Neural cell (in vitro differentiated cells): ENCODE data around the gene BICD1.

ENCODE experiments used
- EP300 ChIP-seq: fragments of 450-650 bp; conservative IDR thresholded peaks from 2 replicates; pipeline ENCODE4 v1.6.1; 2014; ENCODE audit warnings: antibody characterized with exemption, mild to moderate bottlenecking, moderate library complexity; ENCODE audit not compliant: poor library complexity, severe bottlenecking
- EZH2 ChIP-seq: fragments of 200-600, 300-800 bp; shearing (Covaris generic), sonication (generic); IDR thresholded peaks from 2 replicates; pipeline ENCODE4 v1.6.1; 2014; ENCODE audit warnings: antibody characterized with exemption, low read length, borderline replicate concordance, mild to moderate bottlenecking; ENCODE audit not compliant: insufficient read depth, poor library complexity, severe bottlenecking
- MXI1 ChIP-seq: fragments of 450-650 bp; conservative IDR thresholded peaks from 2 replicates; pipeline ENCODE4 v1.6.1; 2014; ENCODE audit warnings: antibody characterized with exemption, mild to moderate bottlenecking; ENCODE audit not compliant: poor library complexity, severe bottlenecking
- POLR2AphosphoS5 ChIP-seq: IDR thresholded peaks from 2 replicates; pipeline ENCODE4 v1.6.1; 2012
- RAD21 ChIP-seq: fragments of 450-650 bp; conservative IDR thresholded peaks from 2 replicates; pipeline ENCODE4 v1.6.1; 2014; ENCODE audit warnings: antibody characterized with exemption, mild to moderate bottlenecking, moderate library complexity
- SMC3 ChIP-seq: fragments of 450-650 bp; conservative IDR thresholded peaks from 2 replicates; pipeline ENCODE4 v1.6.1; 2014; ENCODE audit warnings: antibody characterized with exemption, mild to moderate bottlenecking, moderate library complexity; ENCODE audit not compliant: poor library complexity
- TAF1 ChIP-seq: IDR thresholded peaks from 2 replicates; pipeline ENCODE4 v1.6.1; 2012; ENCODE audit warnings: low read depth
- TF ChIP-seq, protein P1 (sequence below): fragments of 450-650 bp; IDR thresholded peaks from 2 replicates; pipeline ENCODE4 v1.5.1; 2014; ENCODE audit warnings: antibody characterized with exemption, mild to moderate bottlenecking, moderate library complexity; ENCODE audit not compliant: poor library complexity, severe bottlenecking
- TF ChIP-seq, protein P2 (sequence below): IDR thresholded peaks from 2 replicates; pipeline ENCODE4 v1.6.1; 2012; ENCODE audit warnings: borderline replicate concordance

DNA sequence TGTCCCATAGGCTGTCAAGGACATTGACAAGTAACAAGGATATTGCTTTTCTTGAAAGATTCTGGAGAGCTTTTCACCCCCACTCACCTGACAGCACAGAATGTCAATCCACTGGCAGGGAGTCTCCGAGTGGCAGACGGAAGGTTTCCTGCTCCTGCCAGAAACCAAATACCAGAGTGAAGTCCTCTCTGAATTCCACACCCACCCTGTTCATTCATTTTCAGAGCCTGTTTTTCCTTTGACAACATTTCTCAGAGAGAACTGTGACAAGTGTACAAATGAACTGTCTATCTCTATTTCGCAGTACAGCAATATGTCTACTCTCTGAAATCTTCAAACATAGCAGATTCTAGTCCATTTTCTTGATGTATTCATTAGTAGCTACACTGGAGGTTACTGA lies 26.2 kb upstream of the BICD1 start:
- no peak for TF ChIP-seq TAF1
- TF ChIP-seq, protein P1, sequence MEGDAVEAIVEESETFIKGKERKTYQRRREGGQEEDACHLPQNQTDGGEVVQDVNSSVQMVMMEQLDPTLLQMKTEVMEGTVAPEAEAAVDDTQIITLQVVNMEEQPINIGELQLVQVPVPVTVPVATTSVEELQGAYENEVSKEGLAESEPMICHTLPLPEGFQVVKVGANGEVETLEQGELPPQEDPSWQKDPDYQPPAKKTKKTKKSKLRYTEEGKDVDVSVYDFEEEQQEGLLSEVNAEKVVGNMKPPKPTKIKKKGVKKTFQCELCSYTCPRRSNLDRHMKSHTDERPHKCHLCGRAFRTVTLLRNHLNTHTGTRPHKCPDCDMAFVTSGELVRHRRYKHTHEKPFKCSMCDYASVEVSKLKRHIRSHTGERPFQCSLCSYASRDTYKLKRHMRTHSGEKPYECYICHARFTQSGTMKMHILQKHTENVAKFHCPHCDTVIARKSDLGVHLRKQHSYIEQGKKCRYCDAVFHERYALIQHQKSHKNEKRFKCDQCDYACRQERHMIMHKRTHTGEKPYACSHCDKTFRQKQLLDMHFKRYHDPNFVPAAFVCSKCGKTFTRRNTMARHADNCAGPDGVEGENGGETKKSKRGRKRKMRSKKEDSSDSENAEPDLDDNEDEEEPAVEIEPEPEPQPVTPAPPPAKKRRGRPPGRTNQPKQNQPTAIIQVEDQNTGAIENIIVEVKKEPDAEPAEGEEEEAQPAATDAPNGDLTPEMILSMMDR = no peak
- no peak for TF ChIP-seq EZH2
- no peak for TF ChIP-seq RAD21
- TF ChIP-seq MXI1 = no peak
- no peak for TF ChIP-seq SMC3
- TF ChIP-seq POLR2AphosphoS5 = peak; percentile 93
- peak; percentile 90 for TF ChIP-seq EP300
- TF ChIP-seq, protein P2, sequence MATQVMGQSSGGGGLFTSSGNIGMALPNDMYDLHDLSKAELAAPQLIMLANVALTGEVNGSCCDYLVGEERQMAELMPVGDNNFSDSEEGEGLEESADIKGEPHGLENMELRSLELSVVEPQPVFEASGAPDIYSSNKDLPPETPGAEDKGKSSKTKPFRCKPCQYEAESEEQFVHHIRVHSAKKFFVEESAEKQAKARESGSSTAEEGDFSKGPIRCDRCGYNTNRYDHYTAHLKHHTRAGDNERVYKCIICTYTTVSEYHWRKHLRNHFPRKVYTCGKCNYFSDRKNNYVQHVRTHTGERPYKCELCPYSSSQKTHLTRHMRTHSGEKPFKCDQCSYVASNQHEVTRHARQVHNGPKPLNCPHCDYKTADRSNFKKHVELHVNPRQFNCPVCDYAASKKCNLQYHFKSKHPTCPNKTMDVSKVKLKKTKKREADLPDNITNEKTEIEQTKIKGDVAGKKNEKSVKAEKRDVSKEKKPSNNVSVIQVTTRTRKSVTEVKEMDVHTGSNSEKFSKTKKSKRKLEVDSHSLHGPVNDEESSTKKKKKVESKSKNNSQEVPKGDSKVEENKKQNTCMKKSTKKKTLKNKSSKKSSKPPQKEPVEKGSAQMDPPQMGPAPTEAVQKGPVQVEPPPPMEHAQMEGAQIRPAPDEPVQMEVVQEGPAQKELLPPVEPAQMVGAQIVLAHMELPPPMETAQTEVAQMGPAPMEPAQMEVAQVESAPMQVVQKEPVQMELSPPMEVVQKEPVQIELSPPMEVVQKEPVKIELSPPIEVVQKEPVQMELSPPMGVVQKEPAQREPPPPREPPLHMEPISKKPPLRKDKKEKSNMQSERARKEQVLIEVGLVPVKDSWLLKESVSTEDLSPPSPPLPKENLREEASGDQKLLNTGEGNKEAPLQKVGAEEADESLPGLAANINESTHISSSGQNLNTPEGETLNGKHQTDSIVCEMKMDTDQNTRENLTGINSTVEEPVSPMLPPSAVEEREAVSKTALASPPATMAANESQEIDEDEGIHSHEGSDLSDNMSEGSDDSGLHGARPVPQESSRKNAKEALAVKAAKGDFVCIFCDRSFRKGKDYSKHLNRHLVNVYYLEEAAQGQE = no peak
